ENCODE results near the gene NR2C2. TPM values are rescaled to one million over a fixed set of nuclear protein-coding genes. Genes with fewer than 3 reads are reported as not detected.
A peak's percentile ranks its signal among the peaks of the same experiment; 100 is the strongest.

NR2C2 gene
- total and polyA plus RNA-seq, 9 of the 15 experiments (the other 6 are each of a cell fraction or from before 2014, with no cell fraction given): 6.1 to 33.0 (median 14.6) TPM

GRCh38 chr3:14935592-14936345 lies 11.6 kb upstream of the NR2C2 start (continued):
- TF ChIP-seq PBX2 (CRISPR knock-in tag; IDR thresholded peaks at IDR 0.05; ENCODE audit: low read depth): no peak
- peak; percentile 82 for TF ChIP-seq PBX2 (tag; conservative IDR thresholded peaks at IDR 0.05; ENCODE audit: low read depth)
- TF ChIP-seq RBM14 (IDR thresholded peaks at IDR 0.05; ENCODE audit: borderline replicate concordance, insufficient read depth, low read depth, low read length): no peak
- 0 out of 2 replicates have a peak, but pooled peaks have one; percentile 24 for TF ChIP-seq BCOR (IDR thresholded peaks at IDR 0.05)
- TF ChIP-seq MAFG (tag; conservative IDR thresholded peaks at IDR 0.05): peak; percentile 34; the same call in 1 of the 2 replicates

- H3K27ac ChIP-seq (ENCODE audit: extremely low read depth, low read depth, low read length): no peak overlapping the region
- H3K27me3 ChIP-seq (ENCODE audit: control insufficient read depth in 2 of 2, insufficient read depth in 2 of 2, low read length in 2 of 2): peaks cover 0 to 9% of the 10 kb centered on the region in 2 experiments; a peak in 1 of 5 replicates
- peaks cover 11% of the 10 kb centered on the region for H3K36me3 ChIP-seq (ENCODE audit: control insufficient read depth, insufficient read depth, low read length)
- POLR2A ChIA-PET: interaction anchor here (0.6 kb wide), 1 partner anchor 334 kb away, joined by 5 read pairs; no protein-coding TSS in a partner anchor
- peaks cover 3% of the 10 kb centered on the region; the same call in 2 of the 3 replicates for H3K79me2 ChIP-seq (ENCODE audit: control insufficient read depth, insufficient read depth, low read length)
- in situ Hi-C loops (cut with MboI): no loop called here
- no peaks in the 10 kb centered on the region for H3K9me1 ChIP-seq (ENCODE audit: control insufficient read depth, insufficient read depth, low read length)
- BruUV-seq (replicated peaks): no TSS peak
- H3K9me3 ChIP-seq (replicated peaks; ENCODE audit: control insufficient read depth, insufficient read depth, low read depth, low read length): no peaks in the 10 kb centered on the region
- no peaks in the 10 kb centered on the region for H3K4me1 ChIP-seq (replicated peaks in 1 of 2; ENCODE audit: control insufficient read depth in 2 of 2, insufficient read depth in 2 of 2, low read length in 2 of 2)
- FAIRE-seq (no peak), ATAC-seq (no peak), DNase-seq (ENCODE audit: extremely low read depth in 1 of 4, low spot score in 3 of 4) (no peak)
- H4K20me1 ChIP-seq (replicated peaks; ENCODE audit: control insufficient read depth, insufficient read depth, low read length): peaks cover 4% of the 10 kb centered on the region; the same call in 1 of the 2 replicates
- no peak overlapping the region for H2AFZ ChIP-seq (ENCODE audit: low read depth, low read length)
- intact Hi-C loops (cut with micrococcal nuclease): no loop called here
- no peak for TF ChIP-seq CUX1 (CRISPR knock-in tag; IDR thresholded peaks at IDR 0.05)
- no peak for TF ChIP-seq TEAD1 (CRISPR knock-in tag; IDR thresholded peaks at IDR 0.05)
- H3K4me2 ChIP-seq (ENCODE audit: insufficient read depth, low read length): no peak overlapping the region
- no peak overlapping the region for H3K9ac ChIP-seq (ENCODE audit: insufficient read depth in 1 of 2, low read depth in 2 of 2, low read length in 2 of 2)
- CTCF ChIA-PET (ENCODE audit: low intra/inter-chr PET ratio): no interaction called here
- no peak overlapping the region for H3K4me3 ChIP-seq
- 4% methylated on average over 4 of the region's 4 CpGs for WGBS (ENCODE audit: insufficient coverage, low coverage, missing lambda C conversion rate)
These were observed 8.4 kb upstream of the NR2C2 start for GRCh38 chr3:14938954-14939353.
